H1 (cell line): ENCODE measurements around the gene CAPN15. TPM values are rescaled to one million over a fixed set of nuclear protein-coding genes. Genes with fewer than 3 reads are reported as not detected.

Experiments
- CTBP2 ChIP-seq: IDR thresholded peaks from 2 replicates; pipeline ENCODE4 v1.7.0; 2011; ENCODE audit warnings: borderline replicate concordance, mild to moderate bottlenecking, moderate library complexity, mixed read lengths, low read length; ENCODE audit not compliant: insufficient read depth, insufficient read length
- EP300 ChIP-seq, 2 experiments: IDR thresholded peaks; 1 replicate in 1 of 2; 2 replicates in 1 of 2; pipeline ENCODE4 v1.6.1; 2011 to 2012; ENCODE audit warnings: low read depth in 2 of 2, low read length in 2 of 2, mild to moderate bottlenecking in 2 of 2, borderline replicate concordance in 1 of 2, inconsistent platforms in 1 of 2, moderate library complexity in 1 of 2
- GABPA ChIP-seq: IDR thresholded peaks from 2 replicates; pipeline ENCODE4 v1.6.1; 2011; ENCODE audit warnings: mild to moderate bottlenecking, low read length, moderate library complexity, borderline replicate concordance; ENCODE audit not compliant: insufficient read depth
- NRF1 ChIP-seq: IDR thresholded peaks from 2 replicates; pipeline ENCODE4 v1.6.1; 2011; ENCODE audit warnings: mild to moderate bottlenecking, low read depth, low read length, improper control_type of control experiment
- RFX5 ChIP-seq: IDR thresholded peaks from 2 replicates; pipeline ENCODE4 v1.6.1; 2011; ENCODE audit warnings: low read depth, low read length, improper control_type of control experiment, borderline replicate concordance
- TAF7 ChIP-seq: optimal IDR thresholded peaks from 2 replicates; pipeline ENCODE3; 2011; ENCODE audit warnings: low read depth, mild to moderate bottlenecking, inconsistent platforms, low read length, moderate library complexity, borderline replicate concordance
- polyA plus RNA-seq, 7 experiments: library from polyadenylated mRNA; depleted of rRNA in 3 of 7; stranded (reverse) in 5 of 7; unstranded in 2 of 7; fragments of >200 nt in 5 of 7; fragments of 200-250 nt in 2 of 7; gene quantifications; 1 replicate in 5 of 7; 2 replicates in 1 of 7; 4 replicates in 1 of 7; pipeline versions ENCODE4 v1.2.1 to v1.2.3, GENCODE V29; 2011 to 2013; ENCODE audit warnings: missing spikeins in 2 of 7, mixed read lengths in 2 of 7
- total RNA-seq: library from RNA; stranded (reverse); fragmentation: NEBNext Ultra II Directional; extraction: Animal tissue kit (Norgen Biotek cat#: 25700); gene quantifications from 2 replicates; pipeline ENCODE4 v1.2.1, GENCODE V29; 2021

Gene CAPN15
- total and polyA plus RNA-seq, 2 of the 8 experiments (the other 6 are each of a cell fraction or from before 2014, with no cell fraction given): 38.9 to 76.9 TPM

GRCh38 chr16:543301-544164 lies 16.0 kb downstream of the CAPN15 start (continued):
- TF ChIP-seq TAF7 (no peak), GABPA (no peak), EP300 (IDR thresholded peaks at IDR 0.05; ENCODE audit: borderline replicate concordance in 1 of 2, low read depth in 2 of 2, low read length in 2 of 2) (no peak), RFX5 (no peak), NRF1 (no peak), CTBP2 (no peak)
